Measurements from ENCODE around the gene LOXHD1. TPM values are rescaled to one million over a fixed set of nuclear protein-coding genes. Genes with fewer than 3 reads are reported as not detected.

Gene LOXHD1
- total RNA-seq, 1 experiment from 2014 or later: not detected

- Histone ChIP-seq H3K79me2 (ENCODE audit: low read depth) (no peaks in the 10 kb centered on the region), H3K9me3 (ENCODE audit: insufficient read depth, low read depth) (no peaks in the 10 kb centered on the region), H2AFZ (no peak overlapping the region), H3K27ac (no peak overlapping the region), H3F3A (ENCODE audit: insufficient read depth, low read depth) (no peaks in the 10 kb centered on the region), H3K4me3 (no peak overlapping the region), H3K4me1 (replicated peaks; ENCODE audit: insufficient read depth) (no peaks in the 10 kb centered on the region), H4K20me1 (ENCODE audit: insufficient read depth) (no peaks in the 10 kb centered on the region), H3K27me3 (ENCODE audit: insufficient read depth, low read depth) (peaks cover 92% of the 10 kb centered on the region), H3K36me3 (ENCODE audit: low read depth) (no peaks in the 10 kb centered on the region), H3K9me2 (ENCODE audit: insufficient read depth) (no peaks in the 10 kb centered on the region), H3K4me2 (no peak overlapping the region)
- ChIA-PET POLR2A (ENCODE audit: unreplicated experiment) (no interaction called here), CTCF (no interaction called here)
- TF ChIP-seq EZH2 (IDR thresholded peaks at IDR 0.05; ENCODE audit: low read depth): no peak
- TF ChIP-seq, protein P1, sequence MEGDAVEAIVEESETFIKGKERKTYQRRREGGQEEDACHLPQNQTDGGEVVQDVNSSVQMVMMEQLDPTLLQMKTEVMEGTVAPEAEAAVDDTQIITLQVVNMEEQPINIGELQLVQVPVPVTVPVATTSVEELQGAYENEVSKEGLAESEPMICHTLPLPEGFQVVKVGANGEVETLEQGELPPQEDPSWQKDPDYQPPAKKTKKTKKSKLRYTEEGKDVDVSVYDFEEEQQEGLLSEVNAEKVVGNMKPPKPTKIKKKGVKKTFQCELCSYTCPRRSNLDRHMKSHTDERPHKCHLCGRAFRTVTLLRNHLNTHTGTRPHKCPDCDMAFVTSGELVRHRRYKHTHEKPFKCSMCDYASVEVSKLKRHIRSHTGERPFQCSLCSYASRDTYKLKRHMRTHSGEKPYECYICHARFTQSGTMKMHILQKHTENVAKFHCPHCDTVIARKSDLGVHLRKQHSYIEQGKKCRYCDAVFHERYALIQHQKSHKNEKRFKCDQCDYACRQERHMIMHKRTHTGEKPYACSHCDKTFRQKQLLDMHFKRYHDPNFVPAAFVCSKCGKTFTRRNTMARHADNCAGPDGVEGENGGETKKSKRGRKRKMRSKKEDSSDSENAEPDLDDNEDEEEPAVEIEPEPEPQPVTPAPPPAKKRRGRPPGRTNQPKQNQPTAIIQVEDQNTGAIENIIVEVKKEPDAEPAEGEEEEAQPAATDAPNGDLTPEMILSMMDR (conservative IDR thresholded peaks at IDR 0.05): no peak
- intact Hi-C loops (cut with micrococcal nuclease; ENCODE audit: unreplicated experiment): no loop called here
- BruUV-seq (replicated peaks): no TSS peak
- DNase-seq: no peak
Observed at GRCh38 chr18:46570666-46571065, 86.4 kb downstream of the LOXHD1 start.

DNA sequence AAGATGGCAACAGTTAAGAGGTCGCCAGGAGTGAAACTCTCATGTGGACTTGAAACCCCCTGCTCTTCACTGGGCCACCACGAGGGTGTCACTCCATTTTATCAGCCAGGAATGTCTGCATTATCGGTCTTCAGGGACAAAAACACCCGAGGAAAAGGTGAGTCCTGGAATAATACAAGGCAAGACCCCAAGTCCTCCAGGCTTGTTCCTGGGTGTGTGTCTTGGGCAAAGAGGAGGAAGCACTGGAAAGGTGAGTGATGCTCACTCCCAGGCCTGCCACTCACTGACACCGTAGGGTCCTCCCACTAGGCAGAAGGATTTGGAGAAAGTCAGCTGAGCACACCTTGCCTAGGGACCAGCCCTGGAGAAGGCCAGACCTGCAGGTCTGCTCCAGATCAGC lies 86.9 kb downstream of the LOXHD1 start:
- Histone ChIP-seq H3K27ac (no peak overlapping the region), H3K9me3 (ENCODE audit: insufficient read depth, low read depth) (no peaks in the 10 kb centered on the region), H2AFZ (no peak overlapping the region), H4K20me1 (ENCODE audit: insufficient read depth) (no peaks in the 10 kb centered on the region), H3K9me2 (ENCODE audit: insufficient read depth) (no peaks in the 10 kb centered on the region), H3K4me3 (no peak overlapping the region), H3K27me3 (ENCODE audit: insufficient read depth, low read depth) (peaks cover 93% of the 10 kb centered on the region), H3F3A (ENCODE audit: insufficient read depth, low read depth) (no peaks in the 10 kb centered on the region), H3K4me1 (replicated peaks; ENCODE audit: insufficient read depth) (no peaks in the 10 kb centered on the region), H3K79me2 (ENCODE audit: low read depth) (no peaks in the 10 kb centered on the region), H3K4me2 (no peak overlapping the region), H3K36me3 (ENCODE audit: low read depth) (no peaks in the 10 kb centered on the region)
- CTCF ChIA-PET: no interaction called here
- intact Hi-C loops (cut with micrococcal nuclease; ENCODE audit: unreplicated experiment): no loop called here
- no peak for DNase-seq
- BruUV-seq (replicated peaks): no TSS peak
- POLR2A ChIA-PET (ENCODE audit: unreplicated experiment): no interaction called here
- TF ChIP-seq, protein P1 (conservative IDR thresholded peaks at IDR 0.05): no peak
- no peak for TF ChIP-seq EZH2 (IDR thresholded peaks at IDR 0.05; ENCODE audit: low read depth)

GRCh38 chr18:46569211-46569610 lies 87.8 kb downstream of the LOXHD1 start:
- BruUV-seq (replicated peaks): no TSS peak
- DNase-seq: no peak
- H3K4me1 ChIP-seq (replicated peaks; ENCODE audit: insufficient read depth): no peaks in the 10 kb centered on the region
- peaks cover 97% of the 10 kb centered on the region for H3K27me3 ChIP-seq (ENCODE audit: insufficient read depth, low read depth)
- H3K36me3 ChIP-seq (ENCODE audit: low read depth): no peaks in the 10 kb centered on the region
- ChIA-PET POLR2A (ENCODE audit: unreplicated experiment) (no interaction called here), CTCF (no interaction called here)
- H3K4me2 ChIP-seq: no peak overlapping the region
- intact Hi-C loops (cut with micrococcal nuclease; ENCODE audit: unreplicated experiment): no loop called here
- no peak overlapping the region for H3K27ac ChIP-seq
- H3K79me2 ChIP-seq (ENCODE audit: low read depth): no peaks in the 10 kb centered on the region
- H3K4me3 ChIP-seq: no peak overlapping the region
- no peaks in the 10 kb centered on the region for H3K9me3 ChIP-seq (ENCODE audit: insufficient read depth, low read depth)
- TF ChIP-seq EZH2 (IDR thresholded peaks at IDR 0.05; ENCODE audit: low read depth): no peak
- no peak overlapping the region for H2AFZ ChIP-seq
- H3K9me2 ChIP-seq (ENCODE audit: insufficient read depth): no peaks in the 10 kb centered on the region
- no peaks in the 10 kb centered on the region for H4K20me1 ChIP-seq (ENCODE audit: insufficient read depth)
- no peaks in the 10 kb centered on the region for H3F3A ChIP-seq (ENCODE audit: insufficient read depth, low read depth)

GRCh38 chr18:46567196-46567595 lies 89.8 kb downstream of the LOXHD1 start:
- H3K4me1 ChIP-seq (replicated peaks; ENCODE audit: insufficient read depth): no peaks in the 10 kb centered on the region
- CTCF ChIA-PET: no interaction called here
- H3K9me2 ChIP-seq (ENCODE audit: insufficient read depth): no peaks in the 10 kb centered on the region
- POLR2A ChIA-PET (ENCODE audit: unreplicated experiment): no interaction called here
- peaks cover 98% of the 10 kb centered on the region for H3K27me3 ChIP-seq (ENCODE audit: insufficient read depth, low read depth)
- H3K4me2 ChIP-seq: no peak overlapping the region
- no peak for DNase-seq
- H3K79me2 ChIP-seq (ENCODE audit: low read depth): no peaks in the 10 kb centered on the region
- H2AFZ ChIP-seq: no peak overlapping the region
- no peaks in the 10 kb centered on the region for H3K9me3 ChIP-seq (ENCODE audit: insufficient read depth, low read depth)
- BruUV-seq (replicated peaks): no TSS peak
- no peak overlapping the region for H3K27ac ChIP-seq
- H3F3A ChIP-seq (ENCODE audit: insufficient read depth, low read depth): no peaks in the 10 kb centered on the region
- no peaks in the 10 kb centered on the region for H4K20me1 ChIP-seq (ENCODE audit: insufficient read depth)
- TF ChIP-seq, protein P1 (conservative IDR thresholded peaks at IDR 0.05): no peak
- no peak for TF ChIP-seq EZH2 (IDR thresholded peaks at IDR 0.05; ENCODE audit: low read depth)
- no peak overlapping the region for H3K4me3 ChIP-seq
- intact Hi-C loops (cut with micrococcal nuclease; ENCODE audit: unreplicated experiment): no loop called here
- no peaks in the 10 kb centered on the region for H3K36me3 ChIP-seq (ENCODE audit: low read depth)
